Transverse colon (tissue), 4 donors: Measurements from ENCODE around the gene RASAL2. TPM values are rescaled to one million over a fixed set of nuclear protein-coding genes. Genes with fewer than 3 reads are reported as not detected.

Experiments used
- DNase-seq: peaks from one replicate; pipeline ENCODE4 v3.0.0-alpha.2; 2019
- H3K27ac ChIP-seq, 4 donors: fragments of 200-600 bp; sonication (generic); 2 replicates each; pipeline ENCODE4 v1.5.1; 2016 to 2018; ENCODE audit warnings: inconsistent platforms in 4 of 4
- H3K27me3 ChIP-seq: fragments of 200-600 bp; sonication (generic); 2 replicates; pipeline ENCODE4 v1.5.1; 2017; ENCODE audit warnings: inconsistent platforms
- H3K36me3 ChIP-seq, 4 donors: fragments of 200-600 bp; sonication (generic); 2 replicates each; pipeline ENCODE4 v1.5.1; 2017 to 2019; ENCODE audit warnings: inconsistent platforms in 4 of 4
- H3K4me1 ChIP-seq, 4 donors: fragments of 200-600 bp; sonication (generic); 2 replicates each; pipeline ENCODE4 v1.5.1; 2017 to 2020; ENCODE audit warnings: inconsistent platforms in 4 of 4
- H3K4me3 ChIP-seq, 4 donors: fragments of 200-600 bp; sonication (generic); 1 replicate in 1 of 4; 2 replicates in 3 of 4; pipeline versions ENCODE4 v1.5.1 to v1.6.1; 2017 to 2019; ENCODE audit warnings: inconsistent platforms in 4 of 4
- H3K9me3 ChIP-seq, 2 donors: fragments of 200-600 bp; sonication (generic); 2 replicates each; pipeline ENCODE4 v1.5.1; 2017 to 2019; ENCODE audit warnings: inconsistent platforms in 2 of 2
- CTCF ChIP-seq, 5 experiments: fragments of 200-600 bp in 3 of 5; fragments of 450-650 bp in 2 of 5; sonication (generic) in 3 of 5; IDR thresholded peaks; 1 replicate in 2 of 5; 2 replicates in 3 of 5; pipeline ENCODE4 v1.5.1; 2016 to 2017; ENCODE audit warnings: antibody characterized with exemption in 5 of 5, inconsistent platforms in 3 of 5, mild to moderate bottlenecking in 2 of 5, moderate library complexity in 1 of 5
- EP300 ChIP-seq: sonication (generic); formaldehyde crosslinking; IDR thresholded peaks from one replicate; pipeline ENCODE4 v1.6.1; 2017; ENCODE audit warnings: antibody characterized with exemption, low read depth
- POLR2A ChIP-seq: fragments of 450-650 bp; IDR thresholded peaks from one replicate; pipeline ENCODE4 v1.6.1; 2016; ENCODE audit warnings: antibody characterized with exemption, mild to moderate bottlenecking, moderate library complexity
- POLR2AphosphoS5 ChIP-seq, 3 donors: sonication (generic); formaldehyde crosslinking; IDR thresholded peaks; one replicate each; pipeline ENCODE4 v1.6.1; 2016; ENCODE audit warnings: antibody characterized with exemption in 3 of 3
- WGBS, 2 donors: methylation state at CpG; one replicate each; pipeline ENCODE4 v1.1.5; 2018; ENCODE audit warnings: low coverage in 1 of 2; 5-methylcytosine and 5-hydroxymethylcytosine counted together
- in situ Hi-C, 4 donors: fragments of 200-750 bp; cut with MboI; loops; one replicate each; pipeline versions ENCODE4 v1.15.0 to v1.15.1; 2017; ENCODE audit warnings: low sequenced_read_pairs in 3 of 4, low pct_ligation_motif_present in 1 of 4, low pct_unique_long_range_greater_than_20kb in 1 of 4
- intact Hi-C: fragments of 100-400 bp; cut with DNase I; formaldehyde crosslinking; loops from one replicate; pipeline ENCODE4 v1.15.1; 2023; ENCODE audit warnings: low total_unique reads
- total RNA-seq, 4 donors: library from RNA; depleted of rRNA; stranded (reverse); fragments of >200 nt; gene quantifications; one replicate each; pipeline ENCODE4 v1.1.0, GENCODE V29; 2016

RASAL2 gene
- total RNA-seq, 4 donors from 2014 or later, result 13.1 to 26.1 (median 19.8) TPM

- H3K9me3 ChIP-seq, result no peaks in the 10 kb centered on the region
- DNase-seq, result no peak
- H3K36me3 ChIP-seq, result no peaks in the 10 kb centered on the region
- TF ChIP-seq EP300 (no peak), CTCF (IDR thresholded peaks at IDR 0.05) (no peak), POLR2AphosphoS5 (IDR thresholded peaks at IDR 0.05) (no peak), POLR2A (no peak)
- H3K4me3 ChIP-seq, result no peak overlapping the region
- peaks cover 0 to 25% (median 7%) of the 10 kb centered on the region in 4 donors for H3K4me1 ChIP-seq
- intact Hi-C loops, result no loop called here
- H3K27ac ChIP-seq, result no peak overlapping the region
- no peaks in the 10 kb centered on the region for H3K27me3 ChIP-seq
- in situ Hi-C loops, result no loop called here
- 53 to 73% methylated on average over 1 of the region's 1 CpG for WGBS, 2 donors
Measured at GRCh38 chr1:178122283-178122682, 28.4 kb downstream of the RASAL2 start.

DNA sequence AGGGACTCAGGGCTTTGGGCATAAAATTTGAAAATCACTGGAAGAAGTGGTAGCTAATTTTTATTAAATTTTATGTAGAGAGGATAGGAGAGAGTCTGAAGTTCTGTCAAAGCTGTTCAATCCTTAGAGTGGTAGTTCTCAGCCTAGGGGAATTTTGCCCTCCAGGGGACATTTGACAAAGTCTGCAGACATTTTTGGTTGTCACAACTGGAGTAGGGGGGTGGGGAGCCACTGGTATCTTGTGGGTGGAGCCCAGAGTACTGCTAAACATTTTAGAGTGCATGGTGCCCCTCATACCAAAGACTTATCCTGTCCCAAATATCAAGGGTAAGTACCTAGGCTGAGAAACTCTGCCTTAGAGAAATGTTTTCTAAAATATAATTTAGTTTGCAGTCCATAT, 30.2 kb downstream of the RASAL2 start:
- intact Hi-C loops, result no loop called here

GRCh38 chr1:178126261-178126660, 32.4 kb downstream of the RASAL2 start:
- Histone ChIP-seq H3K27ac (peak overlapping the region in 2 of 4 donors; percentile 11 to 49), H3K4me1 (peaks cover 0 to 30% (median 7%) of the 10 kb centered on the region in 4 donors), H3K36me3 (no peaks in the 10 kb centered on the region), H3K4me3 (no peak overlapping the region), H3K27me3 (no peaks in the 10 kb centered on the region), H3K9me3 (no peaks in the 10 kb centered on the region)
- in situ Hi-C loops (no loop called here), intact Hi-C loops (no loop called here)
- no peak for TF ChIP-seq POLR2AphosphoS5 (IDR thresholded peaks at IDR 0.05)
- TF ChIP-seq EP300, result no peak
- TF ChIP-seq CTCF (IDR thresholded peaks at IDR 0.05), result no peak
- no peak for TF ChIP-seq POLR2A
- no peak for DNase-seq

More for the DNA sequence above, 30.2 kb downstream of the RASAL2 start:
- Histone ChIP-seq H3K9me3 (no peaks in the 10 kb centered on the region), H3K27me3 (no peaks in the 10 kb centered on the region), H3K36me3 (no peaks in the 10 kb centered on the region), H3K4me1 (peaks cover 0 to 30% (median 7%) of the 10 kb centered on the region in 4 donors), H3K4me3 (no peak overlapping the region), H3K27ac (no peak overlapping the region)
- no peak for DNase-seq
- in situ Hi-C loops, result no loop called here
- TF ChIP-seq EP300, result no peak
- no peak for TF ChIP-seq CTCF (IDR thresholded peaks at IDR 0.05)
- no peak for TF ChIP-seq POLR2A
- TF ChIP-seq POLR2AphosphoS5 (IDR thresholded peaks at IDR 0.05), result no peak

DNA sequence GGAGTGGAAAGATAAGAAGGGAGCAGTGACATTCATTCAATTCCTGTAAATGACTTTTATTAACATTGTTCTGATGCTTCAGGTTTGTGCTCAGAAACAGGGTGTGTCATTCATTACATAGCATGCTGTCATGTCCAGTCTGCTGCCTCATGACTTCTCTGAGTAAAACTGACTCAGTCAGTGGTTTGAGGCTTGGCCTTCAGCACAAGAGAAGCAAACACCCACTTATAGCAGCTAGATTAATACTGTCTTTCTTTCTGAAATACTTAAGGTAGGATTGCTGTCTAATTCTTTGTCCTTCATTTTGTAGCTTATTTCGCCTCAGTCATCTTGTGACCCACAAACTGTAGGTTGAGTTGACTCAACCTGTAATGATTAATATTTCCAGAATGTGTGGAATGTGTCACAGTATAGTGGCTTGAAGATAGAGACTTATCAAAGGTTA, 32.9 kb downstream of the RASAL2 start:
- Histone ChIP-seq H3K27me3 (no peaks in the 10 kb centered on the region), H3K4me3 (no peak overlapping the region), H3K36me3 (no peaks in the 10 kb centered on the region), H3K27ac (peak overlapping the region in 2 of 4 donors; percentile 11 to 49), H3K9me3 (no peaks in the 10 kb centered on the region), H3K4me1 (peaks cover 0 to 27% (median 7%) of the 10 kb centered on the region in 4 donors)
- in situ Hi-C loops, result no loop called here
- intact Hi-C loops, result no loop called here
- no peak for DNase-seq
- no peak for TF ChIP-seq EP300
- TF ChIP-seq POLR2A, result no peak
- peak in 1 of 3 donors; percentile 11 for TF ChIP-seq POLR2AphosphoS5 (IDR thresholded peaks at IDR 0.05)
- 69 to 100% methylated on average over 1 of the region's 1 CpG for WGBS, 2 donors
